Mesothelial cell of epicardium (in vitro differentiated cells): ENCODE measurements around the gene TCF15. TPM values are rescaled to one million over a fixed set of nuclear protein-coding genes. Genes with fewer than 3 reads are reported as not detected.

Experiments
- DNase-seq, 2 experiments: peaks; one replicate each; pipeline ENCODE4 v3.0.0; 2021; ENCODE audit warnings: low spot score in 2 of 2; ENCODE audit not compliant: unreplicated experiment in 2 of 2
- H3K27ac Mint-ChIP-seq: 2 replicates; pipeline ENCODE4 v1.8.0; 2021; ENCODE audit warnings: mixed read lengths
- H3K27me3 Mint-ChIP-seq: 2 replicates; pipeline ENCODE4 v1.8.0; 2021; ENCODE audit warnings: low read depth, mixed read lengths
- H3K36me3 Mint-ChIP-seq: 2 replicates; pipeline ENCODE4 v1.8.0; 2021; ENCODE audit warnings: mixed read lengths
- H3K4me1 Mint-ChIP-seq: 2 replicates; pipeline ENCODE4 v1.8.0; 2021; ENCODE audit warnings: mixed read lengths
- H3K4me3 Mint-ChIP-seq: 2 replicates; pipeline ENCODE4 v1.8.0; 2021; ENCODE audit warnings: mild to moderate bottlenecking, moderate library complexity, mixed read lengths
- H3K9me3 Mint-ChIP-seq: 2 replicates; pipeline ENCODE4 v1.8.0; 2021; ENCODE audit warnings: mixed read lengths
- CTCF ChIP-seq: fragments of 200-600 bp; sonication (generic); IDR thresholded peaks from one replicate; pipeline ENCODE4 v1.5.0; 2021; ENCODE audit warnings: antibody characterized with exemption; ENCODE audit not compliant: unreplicated experiment
- total RNA-seq: library from RNA; stranded (reverse); gene quantifications from 3 replicates; pipeline ENCODE4 v1.2.1, GENCODE V29; 2021

Gene TCF15
- total RNA-seq, 1 donor from 2014 or later: 0.74 TPM

- no peak for DNase-seq
- H3K27ac Mint-ChIP-seq: no peak overlapping the region
- H3K27me3 Mint-ChIP-seq: peaks cover 5% of the 10 kb centered on the region
- peaks cover 29% of the 10 kb centered on the region for H3K4me1 Mint-ChIP-seq
- H3K36me3 Mint-ChIP-seq: peaks cover 8% of the 10 kb centered on the region
- no peaks in the 10 kb centered on the region for H3K9me3 Mint-ChIP-seq
- TF ChIP-seq CTCF: no peak
- H3K4me3 Mint-ChIP-seq: peak overlapping the region; percentile 66
These were observed 44.3 kb upstream of the TCF15 start for GRCh38 chr20:654417-654750.

- no peak for DNase-seq
- peak overlapping the region; percentile 66 for H3K4me3 Mint-ChIP-seq
- H3K4me1 Mint-ChIP-seq: peaks cover 28% of the 10 kb centered on the region
- H3K27ac Mint-ChIP-seq: no peak overlapping the region
- peaks cover 5% of the 10 kb centered on the region for H3K27me3 Mint-ChIP-seq
- peaks cover 12% of the 10 kb centered on the region for H3K36me3 Mint-ChIP-seq
- no peaks in the 10 kb centered on the region for H3K9me3 Mint-ChIP-seq
- TF ChIP-seq CTCF: no peak
These were observed 43.7 kb upstream of the TCF15 start for GRCh38 chr20:653590-654416.

- H3K4me1 Mint-ChIP-seq: peaks cover 22% of the 10 kb centered on the region
- H3K36me3 Mint-ChIP-seq: peaks cover 18% of the 10 kb centered on the region
- peak; percentile 75 to 81 for DNase-seq
- peaks cover 4% of the 10 kb centered on the region for H3K27me3 Mint-ChIP-seq
- no peaks in the 10 kb centered on the region for H3K9me3 Mint-ChIP-seq
- peak; percentile 54 for TF ChIP-seq CTCF
- peak within 1 kb of the TSS; percentile 31 for H3K27ac Mint-ChIP-seq
- peak within 1 kb of the TSS; percentile 70 for H3K4me3 Mint-ChIP-seq
These were observed 43.0 kb upstream of the TCF15 start, which contains the start of gene SRXN1 for GRCh38 chr20:653110-653589. Gene SRXN1, minus strand, starts transcription at chr20:653200. Its CDS starts 15 bp downstream, at chr20:653185.

- Mint-ChIP-seq H3K9me3 (no peaks in the 10 kb centered on the region), H3K27ac (no peak overlapping the region), H3K27me3 (no peaks in the 10 kb centered on the region), H3K36me3 (peaks cover 23% of the 10 kb centered on the region), H3K4me3 (peak overlapping the region; percentile 70), H3K4me1 (peaks cover 18% of the 10 kb centered on the region)
- no peak for TF ChIP-seq CTCF
- peak in 1 of 2 experiments; percentile 58 for DNase-seq
These were observed 42.6 kb upstream of the TCF15 start for GRCh38 chr20:652615-653109.

- no peak for DNase-seq
- no peaks in the 10 kb centered on the region for H3K9me3 Mint-ChIP-seq
- no peaks in the 10 kb centered on the region for H3K27me3 Mint-ChIP-seq
- H3K4me3 Mint-ChIP-seq: peak overlapping the region; percentile 70
- peak overlapping the region; percentile 31 for H3K27ac Mint-ChIP-seq
- H3K4me1 Mint-ChIP-seq: peaks cover 18% of the 10 kb centered on the region
- peaks cover 28% of the 10 kb centered on the region for H3K36me3 Mint-ChIP-seq
- TF ChIP-seq CTCF: no peak
These were observed 41.9 kb upstream of the TCF15 start for GRCh38 chr20:651713-652614.
